Liver (tissue), 9 donors: Measurements from ENCODE around the gene MASP1. TPM values are rescaled to one million over a fixed set of nuclear protein-coding genes. Genes with fewer than 3 reads are reported as not detected.

Source experiments
- DNase-seq: peaks from one replicate; pipeline ENCODE4 v3.0.0-alpha.2; 2017; ENCODE audit warnings: low spot score
- H3K27ac ChIP-seq, 2 donors: one replicate each; pipeline ENCODE4 v1.7.0; 2013; ENCODE audit warnings: inconsistent platforms in 2 of 2, low read length in 2 of 2, control low read depth in 1 of 2, low read depth in 1 of 2, mild to moderate bottlenecking in 1 of 2
- H3K27me3 ChIP-seq, 4 donors: one replicate each; pipeline versions ENCODE4 v1.6.1 to v1.7.0; 2013; ENCODE audit warnings: low read length in 3 of 4, inconsistent platforms in 1 of 4, mild to moderate bottlenecking in 1 of 4, moderate library complexity in 1 of 4; ENCODE audit not compliant: control insufficient read depth in 4 of 4, insufficient read depth in 4 of 4
- H3K36me3 ChIP-seq, 4 donors: one replicate each; pipeline versions ENCODE4 v1.6.1 to v1.7.0; 2013; ENCODE audit warnings: low read length in 3 of 4, mild to moderate bottlenecking in 3 of 4, low read depth in 1 of 4, moderate library complexity in 1 of 4; ENCODE audit not compliant: control insufficient read depth in 4 of 4, insufficient read depth in 3 of 4
- H3K4me1 ChIP-seq, 4 donors: one replicate each; pipeline versions ENCODE4 v1.6.1 to v1.7.0; 2013; ENCODE audit warnings: low read length in 3 of 4, mild to moderate bottlenecking in 3 of 4, moderate library complexity in 1 of 4; ENCODE audit not compliant: control insufficient read depth in 4 of 4, insufficient read depth in 4 of 4
- H3K4me3 ChIP-seq, 3 donors: one replicate each; pipeline versions ENCODE4 v1.6.1 to v1.7.0; 2013; ENCODE audit warnings: low read length in 3 of 3, control low read depth in 1 of 3, low read depth in 1 of 3, mild to moderate bottlenecking in 1 of 3
- H3K9ac ChIP-seq, 2 donors: one replicate each; pipeline ENCODE4 v1.7.0; 2013; ENCODE audit warnings: low read length in 2 of 2, mild to moderate bottlenecking in 2 of 2, moderate library complexity in 2 of 2, control low read depth in 1 of 2, low read depth in 1 of 2
- H3K9me3 ChIP-seq, 4 donors: one replicate each; pipeline versions ENCODE4 v1.6.1 to v1.7.0; 2013; ENCODE audit warnings: low read length in 3 of 4; ENCODE audit not compliant: control insufficient read depth in 4 of 4
- EGR1 ChIP-seq, 2 donors: IDR thresholded peaks; 2 replicates each; pipeline ENCODE4 v1.6.1; 2016 to 2018; ENCODE audit warnings: antibody characterized with exemption in 2 of 2, low read depth in 2 of 2
- FOXA1 ChIP-seq: IDR thresholded peaks from 2 replicates; pipeline ENCODE4 v1.6.1; 2016; ENCODE audit warnings: antibody characterized with exemption
- FOXA2 ChIP-seq: IDR thresholded peaks from 2 replicates; pipeline ENCODE4 v1.6.1; 2016; ENCODE audit warnings: antibody characterized with exemption
- GABPA ChIP-seq, 2 donors: IDR thresholded peaks in 1 of 2; conservative IDR thresholded peaks in 1 of 2; 2 replicates each; pipeline ENCODE4 v1.6.1; 2016; ENCODE audit warnings: antibody characterized with exemption in 2 of 2, mild to moderate bottlenecking in 1 of 2, moderate library complexity in 1 of 2
- HNF4G ChIP-seq: IDR thresholded peaks from 2 replicates; pipeline ENCODE4 v1.6.1; 2016; ENCODE audit warnings: antibody characterized with exemption
- JUND ChIP-seq, 2 donors: IDR thresholded peaks; 2 replicates each; pipeline ENCODE4 v1.6.1; 2016; ENCODE audit warnings: antibody characterized with exemption in 2 of 2
- MAX ChIP-seq: IDR thresholded peaks from 2 replicates; pipeline ENCODE4 v1.6.1; 2016; ENCODE audit warnings: antibody characterized with exemption
- NR2F2 ChIP-seq: IDR thresholded peaks from 2 replicates; pipeline ENCODE4 v1.6.1; 2016; ENCODE audit warnings: antibody characterized with exemption
- RAD21 ChIP-seq, 2 donors: IDR thresholded peaks; 2 replicates each; pipeline ENCODE4 v1.6.1; 2016; ENCODE audit warnings: antibody characterized with exemption in 2 of 2, mild to moderate bottlenecking in 2 of 2
- REST ChIP-seq: IDR thresholded peaks from 2 replicates; pipeline ENCODE4 v1.6.1; 2016; ENCODE audit warnings: antibody characterized with exemption, mild to moderate bottlenecking
- RXRA ChIP-seq, 2 donors: IDR thresholded peaks; 2 replicates each; pipeline ENCODE4 v1.6.1; 2017 to 2018; ENCODE audit warnings: antibody characterized with exemption in 2 of 2, mild to moderate bottlenecking in 1 of 2
- SP1 ChIP-seq: IDR thresholded peaks from 2 replicates; pipeline ENCODE4 v1.6.1; 2018; ENCODE audit warnings: antibody characterized with exemption, mild to moderate bottlenecking
- YY1 ChIP-seq: IDR thresholded peaks from 2 replicates; pipeline ENCODE4 v1.6.1; 2016; ENCODE audit warnings: antibody characterized with exemption, mild to moderate bottlenecking
- WGBS: extraction: QIAGEN DNeasy Blood & Tissue Kit; methylation state at CpG from one replicate; pipeline ENCODE4 v1.1.7; 2013; 5-methylcytosine and 5-hydroxymethylcytosine counted together
- polyA plus RNA-seq, 2 donors: library from polyadenylated mRNA; stranded (reverse) in 1 of 2; unstranded in 1 of 2; fragments of 200-250 nt in 1 of 2; fragments of >200 nt in 1 of 2; fragmentation: Nextera tagmentation in 1 of 2; extraction: Ambion mirVana in 1 of 2; gene quantifications; one replicate each; pipeline versions ENCODE4 v1.2.1 to v1.2.3, GENCODE V29; 2013 to 2015
- total RNA-seq, 2 donors: library from RNA; depleted of rRNA; stranded (reverse); fragments of >200 nt; gene quantifications; one replicate each; pipeline ENCODE4 v1.2.3, GENCODE V29; 2014
- TF ChIP-seq, protein P1 (sequence below): IDR thresholded peaks from 2 replicates; pipeline ENCODE4 v1.6.1; 2016; ENCODE audit warnings: antibody characterized with exemption
- TF ChIP-seq, protein P2 (sequence below): IDR thresholded peaks from 2 replicates; pipeline ENCODE4 v1.6.1; 2016; ENCODE audit warnings: antibody characterized with exemption
- TF ChIP-seq, protein P3 (sequence below): fragments of 150-350 bp; IDR thresholded peaks from 2 replicates; pipeline ENCODE4 v1.5.1; 2017; ENCODE audit warnings: improper control_type of control experiment, low read depth, low read length; ENCODE audit not compliant: missing input control
- donor health status: healthy.
- donor health status: healthy.
- donor health status: healthy.
- donor health status: healthy.
- donor health status: healthy.

The MASP1 gene
- total and polyA plus RNA-seq, 4 donors: 53.2 to 83.8 (median 73.8) TPM

DNA sequence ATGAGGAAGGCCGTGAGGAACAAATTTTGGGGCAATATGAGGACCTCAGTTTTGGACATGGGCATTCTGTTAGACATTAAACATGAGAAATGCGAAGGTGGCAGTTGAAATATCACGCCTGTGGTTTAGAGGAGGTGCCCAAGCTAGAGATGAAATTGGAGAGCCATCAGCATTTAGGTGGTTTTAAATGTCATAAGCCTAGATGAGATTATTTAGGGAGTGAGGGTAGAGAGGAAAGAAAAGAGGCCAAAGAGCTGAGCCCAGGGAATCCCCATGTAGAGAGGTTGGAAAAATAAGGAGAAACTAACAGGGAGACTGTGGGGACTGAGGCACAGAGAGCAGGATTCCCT, 79.4 kb downstream of the MASP1 start:
- WGBS: 94% methylated on average over 3 of the region's 3 CpGs
- Histone ChIP-seq H3K36me3 (no peaks in the 10 kb centered on the region), H3K4me1 (no peaks in the 10 kb centered on the region), H3K4me3 (no peak overlapping the region), H3K9me3 (no peaks in the 10 kb centered on the region), H3K9ac (no peak overlapping the region), H3K27me3 (no peaks in the 10 kb centered on the region), H3K27ac (no peak overlapping the region)
- no peak for DNase-seq
- TF ChIP-seq EGR1 (IDR thresholded peaks at IDR 0.05; ENCODE audit: low read depth in 2 of 2) (no peak), YY1 (no peak), JUND (IDR thresholded peaks at IDR 0.05) (no peak), HNF4G (no peak), SP1 (no peak), RXRA (IDR thresholded peaks at IDR 0.05) (no peak), GABPA (IDR thresholded peaks at IDR 0.05 in 1 of 2, conservative IDR thresholded peaks at IDR 0.05 in 1 of 2) (no peak), NR2F2 (no peak), FOXA1 (no peak), MAX (no peak)
- TF ChIP-seq, protein P1, sequence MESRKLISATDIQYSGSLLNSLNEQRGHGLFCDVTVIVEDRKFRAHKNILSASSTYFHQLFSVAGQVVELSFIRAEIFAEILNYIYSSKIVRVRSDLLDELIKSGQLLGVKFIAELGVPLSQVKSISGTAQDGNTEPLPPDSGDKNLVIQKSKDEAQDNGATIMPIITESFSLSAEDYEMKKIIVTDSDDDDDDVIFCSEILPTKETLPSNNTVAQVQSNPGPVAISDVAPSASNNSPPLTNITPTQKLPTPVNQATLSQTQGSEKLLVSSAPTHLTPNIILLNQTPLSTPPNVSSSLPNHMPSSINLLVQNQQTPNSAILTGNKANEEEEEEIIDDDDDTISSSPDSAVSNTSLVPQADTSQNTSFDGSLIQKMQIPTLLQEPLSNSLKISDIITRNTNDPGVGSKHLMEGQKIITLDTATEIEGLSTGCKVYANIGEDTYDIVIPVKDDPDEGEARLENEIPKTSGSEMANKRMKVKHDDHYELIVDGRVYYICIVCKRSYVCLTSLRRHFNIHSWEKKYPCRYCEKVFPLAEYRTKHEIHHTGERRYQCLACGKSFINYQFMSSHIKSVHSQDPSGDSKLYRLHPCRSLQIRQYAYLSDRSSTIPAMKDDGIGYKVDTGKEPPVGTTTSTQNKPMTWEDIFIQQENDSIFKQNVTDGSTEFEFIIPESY: no peak
- TF ChIP-seq, protein P2, sequence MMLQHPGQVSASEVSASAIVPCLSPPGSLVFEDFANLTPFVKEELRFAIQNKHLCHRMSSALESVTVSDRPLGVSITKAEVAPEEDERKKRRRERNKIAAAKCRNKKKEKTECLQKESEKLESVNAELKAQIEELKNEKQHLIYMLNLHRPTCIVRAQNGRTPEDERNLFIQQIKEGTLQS: no peak

DNA sequence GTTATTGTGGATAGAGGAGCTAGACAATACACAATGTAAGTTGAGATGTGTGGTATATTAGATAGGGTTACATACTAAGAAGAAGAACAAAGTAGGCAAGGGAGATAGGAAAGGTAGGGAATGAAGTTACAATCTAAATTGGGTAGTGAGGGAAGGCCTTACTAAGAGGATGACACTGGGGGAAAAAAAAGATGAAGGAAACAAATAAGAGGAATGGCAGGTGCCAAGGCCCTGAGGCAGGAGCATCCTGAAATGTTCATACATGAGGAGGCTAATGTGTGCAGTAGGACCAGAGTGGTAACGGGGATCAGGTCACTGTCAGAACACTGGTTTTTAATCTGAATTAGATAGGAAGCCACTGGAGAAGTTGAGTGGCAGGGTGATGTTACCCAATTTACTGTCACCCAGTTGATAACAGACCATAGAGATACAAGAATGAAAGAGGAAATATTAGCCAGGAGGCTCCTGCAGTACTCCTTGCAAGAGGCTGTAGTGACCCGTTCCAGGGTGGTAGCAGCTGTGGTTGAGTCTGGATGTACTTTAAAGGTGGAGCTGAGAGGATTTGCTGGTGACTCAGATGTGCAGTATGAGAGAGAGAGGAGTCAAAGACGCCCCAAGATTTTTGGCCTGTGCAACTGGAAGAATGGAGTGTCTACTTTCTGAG, 79.9 kb downstream of the MASP1 start:
- Histone ChIP-seq H3K36me3 (no peaks in the 10 kb centered on the region), H3K9ac (no peak overlapping the region), H3K9me3 (no peaks in the 10 kb centered on the region), H3K27me3 (no peaks in the 10 kb centered on the region), H3K4me1 (no peaks in the 10 kb centered on the region), H3K27ac (no peak overlapping the region), H3K4me3 (no peak overlapping the region)
- TF ChIP-seq YY1 (no peak), JUND (IDR thresholded peaks at IDR 0.05) (no peak), NR2F2 (no peak), GABPA (IDR thresholded peaks at IDR 0.05 in 1 of 2, conservative IDR thresholded peaks at IDR 0.05 in 1 of 2) (no peak), FOXA2 (no peak), EGR1 (IDR thresholded peaks at IDR 0.05; ENCODE audit: low read depth in 2 of 2) (no peak), HNF4G (no peak), MAX (no peak), FOXA1 (no peak), SP1 (no peak), REST (no peak), RAD21 (IDR thresholded peaks at IDR 0.05) (no peak), RXRA (IDR thresholded peaks at IDR 0.05) (no peak)
- TF ChIP-seq, protein P3, sequence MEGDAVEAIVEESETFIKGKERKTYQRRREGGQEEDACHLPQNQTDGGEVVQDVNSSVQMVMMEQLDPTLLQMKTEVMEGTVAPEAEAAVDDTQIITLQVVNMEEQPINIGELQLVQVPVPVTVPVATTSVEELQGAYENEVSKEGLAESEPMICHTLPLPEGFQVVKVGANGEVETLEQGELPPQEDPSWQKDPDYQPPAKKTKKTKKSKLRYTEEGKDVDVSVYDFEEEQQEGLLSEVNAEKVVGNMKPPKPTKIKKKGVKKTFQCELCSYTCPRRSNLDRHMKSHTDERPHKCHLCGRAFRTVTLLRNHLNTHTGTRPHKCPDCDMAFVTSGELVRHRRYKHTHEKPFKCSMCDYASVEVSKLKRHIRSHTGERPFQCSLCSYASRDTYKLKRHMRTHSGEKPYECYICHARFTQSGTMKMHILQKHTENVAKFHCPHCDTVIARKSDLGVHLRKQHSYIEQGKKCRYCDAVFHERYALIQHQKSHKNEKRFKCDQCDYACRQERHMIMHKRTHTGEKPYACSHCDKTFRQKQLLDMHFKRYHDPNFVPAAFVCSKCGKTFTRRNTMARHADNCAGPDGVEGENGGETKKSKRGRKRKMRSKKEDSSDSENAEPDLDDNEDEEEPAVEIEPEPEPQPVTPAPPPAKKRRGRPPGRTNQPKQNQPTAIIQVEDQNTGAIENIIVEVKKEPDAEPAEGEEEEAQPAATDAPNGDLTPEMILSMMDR: no peak
- TF ChIP-seq, protein P2: no peak
- TF ChIP-seq, protein P1: no peak
- 88% methylated on average over 3 of the region's 3 CpGs for WGBS
- no peak for DNase-seq
